ENCODE data around the gene SERINC2. TPM values are rescaled to one million over a fixed set of nuclear protein-coding genes. Genes with fewer than 3 reads are reported as not detected.

The SERINC2 gene
- total and polyA plus RNA-seq, 10 of the 15 experiments (the other 5 are each of a cell fraction or from before 2014, with no cell fraction given) = 0.02 to 9.4 (median 0.50) TPM

GRCh38 chr1:31422505-31423319 lies 9.7 kb downstream of the SERINC2 start (continued):
- TF ChIP-seq KAT2A (conservative IDR thresholded peaks at IDR 0.05; ENCODE audit: control insufficient read depth, low read depth, low read length) (no peak), E2F8 (IDR thresholded peaks at IDR 0.05; ENCODE audit: low read depth, partially characterized antibody) (no peak), LARP7 (IDR thresholded peaks at IDR 0.05) (no peak), CTCF (IDR thresholded peaks at IDR 0.05 in 2 of 3, conservative IDR thresholded peaks at IDR 0.05 in 1 of 3; ENCODE audit: control insufficient read depth in 2 of 3, extremely low read depth in 1 of 3, insufficient read depth in 1 of 3, low read depth in 3 of 3, low read length in 3 of 3) (peak; percentile 94 to 96 (median 95)), ZBTB11 (CRISPR knock-in tag; IDR thresholded peaks at IDR 0.05) (no peak), PML (IDR thresholded peaks at IDR 0.05; ENCODE audit: low read length) (no peak), RBBP5 (conservative IDR thresholded peaks at IDR 0.05) (no peak), POLR2AphosphoS5 (IDR thresholded peaks at IDR 0.05; ENCODE audit: low read length) (no peak), USF1 (IDR thresholded peaks at IDR 0.05; ENCODE audit: borderline replicate concordance, extremely low read length, insufficient read depth, low read depth, low read length) (no peak), MEF2B (IDR thresholded peaks at IDR 0.05; ENCODE audit: partially characterized antibody, poor library complexity, severe bottlenecking) (no peak), SUPT20H (IDR thresholded peaks at IDR 0.05; ENCODE audit: borderline replicate concordance, control insufficient read depth, low read depth, low read length) (no peak), NR2F1 (conservative IDR thresholded peaks at IDR 0.05) (no peak), ZBTB33 (IDR thresholded peaks at IDR 0.05) (no peak)
